HG02588 (cell line): ENCODE data around the gene PLIN5.

ENCODE experiments used
- ATAC-seq: cut with Tn5 transposase; IDR thresholded peaks from one replicate; pipeline ENCODE4 v1.9.1; 2021; ENCODE audit warnings: mild to moderate bottlenecking, moderate library complexity; ENCODE audit not compliant: unreplicated experiment

The PLIN5 gene, protein sequence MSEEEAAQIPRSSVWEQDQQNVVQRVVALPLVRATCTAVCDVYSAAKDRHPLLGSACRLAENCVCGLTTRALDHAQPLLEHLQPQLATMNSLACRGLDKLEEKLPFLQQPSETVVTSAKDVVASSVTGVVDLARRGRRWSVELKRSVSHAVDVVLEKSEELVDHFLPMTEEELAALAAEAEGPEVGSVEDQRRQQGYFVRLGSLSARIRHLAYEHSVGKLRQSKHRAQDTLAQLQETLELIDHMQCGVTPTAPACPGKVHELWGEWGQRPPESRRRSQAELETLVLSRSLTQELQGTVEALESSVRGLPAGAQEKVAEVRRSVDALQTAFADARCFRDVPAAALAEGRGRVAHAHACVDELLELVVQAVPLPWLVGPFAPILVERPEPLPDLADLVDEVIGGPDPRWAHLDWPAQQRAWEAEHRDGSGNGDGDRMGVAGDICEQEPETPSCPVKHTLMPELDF

GRCh38 chr19:4534836-4535658 is at the start of gene PLIN5:
TSS of gene PLIN5 (minus strand) at chr19:4535224. CDS start at chr19:4534074, 1,150 bp downstream.
- no peak for ATAC-seq

- ATAC-seq = no peak
Observed at GRCh38 chr19:4583961-4584669, 49.1 kb upstream of the PLIN5 start.

- no peak for ATAC-seq
Observed at GRCh38 chr19:4582980-4583842, 48.2 kb upstream of the PLIN5 start.

DNA sequence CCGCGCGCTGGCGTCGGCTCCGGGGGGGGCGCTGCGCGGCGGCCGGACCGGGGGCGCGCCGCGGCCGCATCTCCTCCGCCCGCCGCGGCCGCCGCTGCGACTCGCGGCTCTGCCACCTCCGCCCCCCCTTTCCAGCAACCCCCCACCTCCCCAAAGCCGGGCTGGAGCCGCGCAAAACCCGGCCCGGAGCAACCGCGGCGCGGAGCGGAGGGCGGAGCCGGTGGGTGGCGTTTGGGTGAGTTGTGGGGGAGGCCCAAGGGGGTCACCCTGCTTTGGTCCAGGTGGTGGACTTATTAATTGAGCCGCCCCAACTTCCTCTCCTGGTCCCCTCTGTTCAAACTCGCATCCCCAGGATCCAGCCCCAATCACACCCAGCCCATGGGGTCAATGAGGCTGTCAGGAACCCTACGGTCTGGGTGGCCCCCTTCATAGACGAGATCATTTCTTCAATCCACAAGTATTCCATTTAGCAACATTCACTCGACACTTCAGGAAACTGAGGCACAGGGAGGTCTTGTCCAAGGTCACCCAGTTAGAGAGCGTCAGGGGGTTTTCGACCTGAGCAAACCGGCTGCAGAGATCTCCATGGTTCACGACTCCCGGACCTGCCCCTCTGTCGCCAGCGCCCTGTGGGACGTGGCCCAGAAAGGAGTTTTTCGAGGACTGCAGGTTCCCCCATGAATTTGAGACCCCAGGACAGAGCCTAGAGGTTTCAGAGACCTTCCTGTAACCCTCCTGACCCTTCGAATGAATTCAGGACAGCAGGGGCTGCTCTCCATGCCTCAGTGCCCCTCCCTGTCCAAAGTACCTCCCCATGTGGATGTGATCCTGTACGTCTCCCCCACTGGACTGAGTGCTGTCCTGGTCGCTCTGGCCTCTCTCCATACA is 46.9 kb upstream of the PLIN5 start:
- ATAC-seq = no peak

- no peak for ATAC-seq
Observed at GRCh38 chr19:4580961-4581665, 46.1 kb upstream of the PLIN5 start.

DNA sequence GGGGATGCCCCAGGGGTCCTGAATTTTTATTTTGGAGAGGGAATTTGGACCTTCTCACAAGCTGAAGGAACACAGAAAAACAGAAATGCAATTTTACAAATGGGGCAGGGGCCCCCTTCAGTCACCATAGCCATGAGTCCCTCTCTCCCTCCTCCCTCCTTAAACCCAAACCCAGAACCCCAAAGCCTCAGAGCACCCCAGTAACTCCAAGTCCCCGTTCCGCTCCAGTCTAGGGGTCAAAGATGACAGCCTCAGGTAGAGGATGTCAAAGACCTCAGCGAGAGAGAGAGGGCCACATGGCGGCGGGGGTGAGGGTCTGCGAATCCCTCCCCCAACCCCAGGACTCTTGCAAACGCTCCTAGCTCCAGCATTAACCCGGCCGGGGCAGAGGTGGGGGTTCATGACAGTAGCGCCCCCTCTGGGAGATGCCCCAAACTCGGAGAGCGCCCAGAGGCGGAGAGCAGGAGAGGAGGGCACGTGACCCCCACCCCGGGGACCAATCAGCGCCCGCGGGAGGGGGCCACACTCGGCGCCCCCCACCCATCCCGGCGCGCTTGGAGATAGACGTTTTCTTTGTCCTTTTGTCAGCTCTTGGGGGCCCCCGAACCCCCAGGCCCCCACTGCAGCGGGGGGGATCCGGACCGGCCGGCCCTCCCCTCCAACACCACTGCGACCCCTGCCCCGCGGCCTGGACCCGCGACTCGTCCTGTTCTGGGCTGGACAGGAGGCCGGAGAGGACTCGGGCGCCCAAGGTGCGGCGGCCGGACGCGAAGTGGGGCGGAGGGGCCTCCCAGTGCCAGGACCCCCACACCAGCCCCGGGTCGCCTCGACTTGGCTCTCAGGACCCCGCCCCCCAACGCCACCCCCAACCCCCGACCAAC is 45.2 kb upstream of the PLIN5 start:
- no peak for ATAC-seq

DNA sequence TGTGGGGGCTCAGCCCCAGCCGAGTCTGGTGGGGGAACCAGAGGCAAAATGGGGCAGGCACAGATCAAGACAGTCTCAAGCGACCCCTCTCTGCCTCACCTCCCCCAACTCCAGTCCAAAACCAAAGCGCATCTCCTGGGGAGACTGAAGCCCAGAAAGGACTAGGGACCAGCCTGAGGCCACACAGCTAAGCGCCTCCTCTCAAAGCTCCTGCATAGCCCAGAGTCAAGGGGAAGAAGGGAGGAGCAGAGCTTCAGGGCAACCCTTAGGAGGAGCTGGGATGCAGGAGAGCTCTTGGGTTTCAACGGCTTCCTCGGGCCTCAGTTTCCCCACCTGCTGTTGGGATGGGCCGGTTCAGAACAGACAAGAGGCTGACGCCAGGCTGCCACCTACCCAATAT is 44.4 kb upstream of the PLIN5 start:
- no peak for ATAC-seq

DNA sequence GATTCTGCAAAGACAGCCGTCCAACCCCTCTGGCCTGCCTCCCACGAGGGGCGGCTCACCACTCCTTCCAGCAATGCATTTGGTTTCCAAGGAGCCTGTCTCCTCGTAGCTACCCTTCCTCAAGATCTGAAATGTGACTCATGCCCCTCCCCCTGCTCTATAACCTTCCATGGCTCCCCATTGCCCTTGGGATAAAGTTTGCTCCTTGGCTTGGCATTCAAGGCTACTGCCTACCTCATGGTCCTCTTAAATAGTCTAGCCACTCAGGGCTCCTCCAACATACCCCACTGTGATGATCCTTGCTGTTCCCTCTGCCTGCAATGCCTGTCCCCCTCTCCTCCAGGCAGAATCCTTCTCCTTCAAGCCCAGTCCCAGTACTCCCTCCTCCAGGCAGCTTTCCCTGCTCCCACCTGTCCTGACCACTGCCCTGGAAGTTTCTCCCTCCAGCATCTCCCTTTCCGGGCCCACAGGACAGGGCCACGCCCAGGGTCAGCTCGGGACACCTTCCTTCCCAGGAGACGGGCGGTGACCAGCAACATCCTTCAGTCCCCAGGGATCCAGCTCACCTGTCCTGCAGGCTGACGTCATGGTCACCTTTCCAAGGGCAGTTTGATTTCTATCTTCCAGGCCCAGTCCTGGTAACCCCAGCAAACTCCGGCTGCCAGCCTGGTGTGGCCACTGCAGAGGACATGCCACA is 43.7 kb upstream of the PLIN5 start:
- ATAC-seq = no peak

GRCh38 chr19:4577020-4577782 is 42.2 kb upstream of the PLIN5 start:
- no peak for ATAC-seq

- no peak for ATAC-seq
Observed at GRCh38 chr19:4576016-4576933, 41.3 kb upstream of the PLIN5 start.

GRCh38 chr19:4575267-4576015 is 40.4 kb upstream of the PLIN5 start:
- ATAC-seq = no peak

- no peak for ATAC-seq
Observed at GRCh38 chr19:4573682-4574081, 38.7 kb upstream of the PLIN5 start.

GRCh38 chr19:4571305-4571917 is 36.4 kb upstream of the PLIN5 start:
- no peak for ATAC-seq

- ATAC-seq = no peak
Observed at GRCh38 chr19:4570916-4571304, 35.9 kb upstream of the PLIN5 start.
